Measurements from ENCODE around the gene CDH6. TPM values are rescaled to one million over a fixed set of nuclear protein-coding genes. Genes with fewer than 3 reads are reported as not detected.

CDH6 gene
- polyA plus RNA-seq, 4 donors: 4.8 to 63.9 (median 58.7) TPM

DNA sequence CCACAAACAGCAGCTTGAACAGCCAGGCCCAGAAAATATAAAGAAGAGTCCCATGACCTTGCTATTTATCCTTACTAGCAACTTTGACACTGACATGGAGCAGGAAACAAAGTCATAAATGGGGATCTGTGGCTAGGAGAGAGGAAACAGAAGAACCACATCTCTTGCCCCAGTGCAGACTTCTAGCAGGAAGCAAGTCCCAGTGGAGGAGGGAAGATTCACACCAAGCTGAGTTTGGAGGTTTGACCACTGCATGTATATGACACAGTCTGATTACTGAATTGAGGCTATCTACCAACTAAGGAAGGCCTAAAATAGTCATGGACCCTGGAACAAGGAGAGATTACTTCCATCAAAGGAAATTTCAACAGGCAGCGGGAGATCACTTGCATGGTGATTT is 51.4 kb downstream of the CDH6 start:
- no peak for DNase-seq (ENCODE audit: low read depth in 4 of 4, low spot score in 3 of 4)

DNA sequence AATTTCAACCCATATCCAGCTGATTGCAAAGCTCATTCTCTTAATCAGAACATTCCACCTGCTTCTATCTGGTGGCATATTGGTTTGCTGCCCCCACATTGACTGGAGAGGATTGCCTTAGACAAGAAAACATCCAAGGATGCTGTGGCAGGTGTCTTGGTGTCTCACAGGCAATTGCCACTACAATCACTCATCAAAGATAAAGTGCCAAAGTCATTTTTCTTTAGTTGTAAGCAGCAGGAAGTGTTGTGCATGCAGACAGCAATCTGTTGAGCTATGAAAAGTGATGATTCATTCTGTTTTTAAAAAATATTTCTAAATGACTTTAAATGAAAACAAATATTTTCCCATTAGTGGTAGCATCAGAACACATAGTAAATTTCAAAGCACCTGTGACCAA is 53.9 kb downstream of the CDH6 start:
- no peak for DNase-seq (ENCODE audit: low read depth in 4 of 4, low spot score in 3 of 4)

DNA sequence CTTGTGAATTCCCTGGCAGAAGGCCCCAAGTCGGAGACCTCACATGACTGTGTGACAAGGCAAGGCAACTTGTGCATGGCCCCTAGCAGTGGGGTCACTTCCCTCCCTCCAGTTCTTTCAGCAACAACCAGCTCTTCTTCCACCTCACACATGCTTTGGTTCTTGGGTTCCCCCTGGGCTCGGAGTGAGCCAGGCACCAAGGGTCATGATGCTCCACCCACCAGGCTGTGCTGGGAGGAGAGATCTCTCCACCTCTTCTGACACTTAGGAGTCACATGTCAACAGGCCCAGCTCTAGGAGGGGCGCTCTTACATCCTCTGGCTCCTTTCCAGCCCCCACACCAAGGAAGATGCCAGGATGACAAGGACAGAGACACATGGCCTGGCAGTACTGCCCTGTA is 56.7 kb downstream of the CDH6 start:
- DNase-seq (ENCODE audit: low read depth in 4 of 4, low spot score in 3 of 4): no peak

DNA sequence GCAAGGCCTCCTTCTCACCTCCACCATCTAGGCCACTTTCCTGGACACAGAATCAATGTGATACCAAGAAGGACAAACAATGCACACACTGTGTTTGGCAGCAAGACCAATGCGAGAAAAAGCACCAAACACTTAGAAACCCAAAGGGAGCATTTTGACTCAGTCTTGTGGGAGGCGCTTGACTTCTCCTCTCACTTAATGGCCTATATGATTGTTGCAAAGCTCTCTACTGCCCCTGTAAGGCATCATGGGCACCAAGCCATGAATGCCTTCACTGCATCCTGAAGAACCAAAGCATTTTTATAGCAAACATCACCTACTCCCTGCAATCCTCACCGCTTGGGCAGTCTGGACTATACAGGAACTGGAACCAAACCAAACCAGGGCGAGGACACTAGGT is 57.5 kb downstream of the CDH6 start:
- DNase-seq (ENCODE audit: low read depth in 4 of 4, low spot score in 3 of 4): no peak

DNA sequence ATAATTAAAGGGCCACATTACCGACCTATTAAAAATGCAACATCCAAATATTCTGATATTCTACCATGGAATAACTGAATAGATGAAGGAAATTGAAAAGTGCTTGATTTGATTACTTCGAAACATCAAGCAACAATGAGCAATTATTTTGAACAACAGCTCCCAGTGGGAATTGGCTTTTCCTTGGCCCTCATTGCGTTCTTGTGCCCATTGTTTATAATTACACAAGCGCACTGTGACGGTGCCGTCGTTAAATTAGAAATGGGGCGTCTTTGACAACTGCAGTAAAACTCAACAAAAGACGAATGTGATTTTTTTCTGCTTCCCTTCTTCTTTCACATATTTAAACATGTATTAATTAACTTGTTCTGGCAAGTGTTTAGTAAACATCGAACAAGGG is 61.6 kb downstream of the CDH6 start:
- no peak for DNase-seq (ENCODE audit: low read depth in 4 of 4, low spot score in 3 of 4)

DNA sequence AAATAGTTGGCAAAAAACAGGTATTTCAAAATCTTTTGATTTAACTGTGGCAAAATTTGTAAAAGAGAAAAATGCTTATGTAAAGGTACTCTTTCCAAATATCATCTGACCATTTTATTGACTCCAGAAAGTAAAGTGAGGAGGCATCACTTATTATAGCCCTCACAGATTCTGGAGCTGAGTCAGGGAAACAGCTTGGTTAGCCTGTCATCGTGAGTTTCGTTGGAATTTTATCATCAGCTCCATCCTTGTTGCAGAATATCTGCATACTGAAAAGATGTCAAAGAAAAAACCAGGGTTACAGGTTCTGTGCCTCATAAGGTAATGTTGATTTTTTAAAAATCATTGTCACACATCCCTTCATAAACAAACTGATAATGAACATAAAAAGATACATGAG is 74.8 kb downstream of the CDH6 start:
- no peak for DNase-seq (ENCODE audit: low read depth in 4 of 4, low spot score in 3 of 4)

DNA sequence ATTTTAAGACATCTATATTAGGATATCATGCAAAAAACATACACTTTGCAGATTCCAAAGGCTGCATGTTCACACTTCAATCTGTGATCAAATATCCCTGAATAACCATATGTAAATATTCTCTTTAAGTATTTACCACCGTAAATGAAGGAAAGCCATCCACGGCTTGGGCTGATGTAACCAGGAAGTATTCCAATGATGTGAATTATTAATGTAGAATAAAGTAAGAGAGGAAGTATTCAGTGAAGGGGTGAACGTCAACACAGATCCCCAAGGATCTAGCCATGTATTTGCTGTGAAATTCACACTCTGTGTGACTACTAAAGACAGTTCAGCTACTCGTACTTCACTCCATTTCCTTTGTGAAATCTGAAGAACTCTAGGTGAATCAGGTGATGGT is 75.2 kb downstream of the CDH6 start:
- DNase-seq (ENCODE audit: low read depth in 4 of 4, low spot score in 3 of 4): no peak

DNA sequence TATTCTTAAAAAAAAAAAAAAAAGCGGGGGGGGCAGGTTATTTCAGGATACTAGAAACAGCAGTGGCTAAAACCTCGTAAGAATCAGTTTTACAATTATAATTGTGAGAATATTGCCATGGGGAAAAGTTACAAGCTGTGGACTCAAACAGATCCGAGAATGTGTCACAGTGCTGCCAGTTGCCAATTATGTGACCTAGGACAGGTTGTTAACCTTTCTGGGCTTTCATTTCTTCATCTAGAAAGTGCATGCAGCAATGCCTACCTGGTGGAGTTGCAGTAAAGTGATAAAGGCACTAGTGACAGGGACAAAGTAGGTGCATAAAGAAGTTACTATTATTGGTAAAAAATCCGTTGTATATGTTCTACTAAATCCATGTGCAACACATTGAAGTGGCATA is 75.8 kb downstream of the CDH6 start:
- DNase-seq (ENCODE audit: low read depth in 4 of 4, low spot score in 3 of 4): no peak

DNA sequence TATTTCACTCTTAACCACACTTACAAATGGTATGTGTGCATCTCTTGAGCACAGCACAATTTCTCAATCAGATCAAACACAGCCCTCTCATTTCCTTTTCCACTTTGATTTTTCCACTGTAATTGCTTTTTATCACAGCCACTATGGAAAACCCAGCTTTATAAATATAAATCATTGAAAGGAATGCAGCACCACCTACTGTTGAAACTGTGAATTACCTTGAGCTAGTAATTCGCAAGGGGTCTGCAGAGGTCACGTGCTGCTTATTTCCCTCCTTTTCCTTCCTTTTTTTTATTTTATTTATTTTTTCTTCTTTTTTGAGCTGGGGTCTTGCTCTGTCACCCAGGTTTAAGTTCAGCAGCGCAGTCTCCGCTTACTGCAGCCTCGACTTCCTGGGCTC is 76.9 kb downstream of the CDH6 start:
- peak in 1 of 4 donors; percentile 3 for DNase-seq (ENCODE audit: low read depth in 4 of 4, low spot score in 3 of 4)

DNA sequence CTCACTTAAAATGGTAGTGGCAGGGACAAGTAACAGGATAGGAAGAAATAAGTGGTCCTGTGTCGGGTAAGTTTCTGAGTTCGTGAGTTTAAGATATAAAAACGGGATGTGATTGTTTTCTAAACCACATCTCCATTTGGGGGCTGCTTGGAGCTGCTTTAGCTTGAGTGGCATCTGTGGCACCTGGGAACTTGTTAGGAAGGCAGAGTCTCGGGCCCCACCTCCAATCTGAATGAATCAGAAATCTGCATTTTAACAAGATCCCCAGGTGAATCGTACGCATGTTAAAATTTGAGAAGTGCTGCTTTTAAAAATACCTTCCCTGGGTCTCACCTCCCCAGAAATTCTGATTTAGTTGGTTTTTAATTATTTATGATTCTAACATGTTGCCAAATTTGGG is 78.1 kb downstream of the CDH6 start:
- DNase-seq (ENCODE audit: low read depth in 4 of 4, low spot score in 3 of 4): no peak

DNA sequence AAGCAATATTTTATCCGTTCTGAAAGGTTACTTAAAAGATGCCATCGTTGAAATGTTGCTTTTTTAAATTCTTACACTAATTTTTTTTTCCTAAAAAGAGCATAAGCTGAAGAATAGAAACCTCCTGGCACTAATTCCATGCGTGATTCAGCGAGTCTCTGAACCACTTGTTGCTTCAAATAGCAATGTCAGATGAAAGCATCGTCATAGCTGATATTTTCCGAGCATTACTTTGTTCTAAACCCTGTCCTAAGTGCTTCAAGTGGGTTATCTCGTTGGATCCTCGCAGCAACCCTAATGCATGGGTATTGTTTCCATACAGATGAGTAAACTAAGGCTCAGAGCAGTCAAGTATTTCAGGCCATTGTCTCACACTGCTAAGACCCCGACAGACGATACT is 79.7 kb downstream of the CDH6 start:
- DNase-seq (ENCODE audit: low read depth in 4 of 4, low spot score in 3 of 4): no peak

DNA sequence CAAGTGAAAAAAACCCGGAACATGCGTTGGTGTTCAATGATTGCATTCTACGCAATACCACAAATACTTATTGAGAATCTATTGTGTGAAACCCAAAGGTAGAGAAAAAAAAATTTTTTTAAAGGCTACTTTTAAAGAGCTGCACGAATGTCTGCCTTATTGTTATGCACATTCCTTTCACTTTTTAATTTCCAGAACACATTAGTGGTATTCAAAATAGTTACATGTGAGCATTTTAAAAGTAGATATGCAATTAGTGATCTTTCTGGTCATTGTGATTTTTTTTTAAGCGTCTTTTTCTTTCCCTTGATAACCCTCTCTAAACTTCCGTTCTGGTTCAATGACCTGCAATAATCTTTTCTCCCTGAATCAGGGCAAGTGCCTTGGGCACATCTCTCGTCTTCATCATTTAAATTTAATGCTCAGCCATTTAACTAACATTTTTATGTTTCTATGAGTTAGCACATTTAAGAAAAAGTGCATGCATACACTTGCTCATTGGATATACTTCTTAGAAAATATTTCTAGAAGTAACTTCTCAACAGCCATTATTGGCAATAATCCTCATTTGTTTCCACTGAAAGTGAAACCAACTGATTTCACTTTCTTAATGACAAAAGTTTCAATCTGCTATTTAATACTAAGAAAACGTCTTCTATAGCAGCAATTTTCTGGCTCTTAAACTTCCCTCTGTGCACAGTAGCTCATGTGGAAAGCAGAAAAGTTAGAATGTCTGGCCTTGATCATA is 80.3 kb downstream of the CDH6 start:
- DNase-seq (ENCODE audit: low read depth in 4 of 4, low spot score in 3 of 4): no peak

DNA sequence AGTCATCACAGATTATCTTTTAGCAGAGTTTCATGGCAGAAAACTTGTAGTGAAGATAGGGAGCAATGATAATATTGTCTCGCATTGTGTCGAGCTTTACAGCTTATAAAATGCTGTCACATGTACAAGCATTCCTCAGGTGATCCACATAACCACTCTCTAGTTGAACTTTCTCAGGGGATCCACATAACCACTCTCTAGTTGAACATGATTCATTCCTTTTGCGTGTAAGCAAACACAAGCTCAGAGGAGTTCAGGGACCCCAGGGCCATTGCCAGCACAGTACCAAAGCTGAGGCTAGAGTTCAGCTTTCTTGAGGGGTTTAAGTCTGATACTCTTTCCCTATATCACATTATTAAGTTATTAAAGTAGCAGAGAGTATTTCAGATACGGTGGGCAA is 86.7 kb downstream of the CDH6 start:
- DNase-seq (ENCODE audit: low read depth in 4 of 4, low spot score in 3 of 4): no peak

DNA sequence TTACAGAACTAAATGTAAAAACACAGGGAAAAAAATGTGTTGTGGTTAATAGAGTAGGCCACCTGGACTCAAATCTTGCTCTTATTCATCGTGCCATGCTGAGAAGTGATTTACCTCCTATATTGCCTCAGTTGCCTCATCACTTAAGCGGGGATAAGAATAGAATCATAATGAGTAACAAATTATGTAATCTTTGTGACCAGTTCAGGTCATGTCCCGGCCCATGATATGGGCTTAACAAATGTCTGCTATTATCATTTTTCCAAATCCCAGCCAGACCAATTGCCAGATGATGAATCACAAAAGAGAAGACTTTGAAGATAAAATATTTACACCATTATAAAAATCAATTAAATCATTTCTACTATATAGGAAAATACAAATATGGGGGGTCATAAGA is 89.8 kb downstream of the CDH6 start:
- DNase-seq (ENCODE audit: low read depth in 4 of 4, low spot score in 3 of 4): no peak

DNA sequence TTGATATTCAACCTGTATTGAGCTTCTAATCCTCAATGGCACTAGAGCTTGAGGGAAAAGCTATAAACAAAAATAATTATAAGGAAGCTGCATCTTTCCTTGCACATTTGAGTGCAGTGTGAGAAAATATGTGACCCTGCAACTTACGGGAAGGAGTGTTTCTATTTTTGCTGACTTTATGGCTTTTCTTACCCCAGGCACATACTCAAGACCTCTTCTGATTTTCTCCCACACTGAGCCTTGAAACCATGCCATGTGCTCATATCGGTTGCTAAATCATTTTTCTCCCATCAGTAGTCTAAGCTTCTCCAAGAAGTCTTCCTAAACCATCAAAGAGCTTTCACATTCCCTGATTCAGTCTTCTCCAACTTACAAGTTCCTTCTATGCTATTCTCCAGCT is 91.5 kb downstream of the CDH6 start:
- DNase-seq (ENCODE audit: low read depth in 4 of 4, low spot score in 3 of 4): no peak

DNA sequence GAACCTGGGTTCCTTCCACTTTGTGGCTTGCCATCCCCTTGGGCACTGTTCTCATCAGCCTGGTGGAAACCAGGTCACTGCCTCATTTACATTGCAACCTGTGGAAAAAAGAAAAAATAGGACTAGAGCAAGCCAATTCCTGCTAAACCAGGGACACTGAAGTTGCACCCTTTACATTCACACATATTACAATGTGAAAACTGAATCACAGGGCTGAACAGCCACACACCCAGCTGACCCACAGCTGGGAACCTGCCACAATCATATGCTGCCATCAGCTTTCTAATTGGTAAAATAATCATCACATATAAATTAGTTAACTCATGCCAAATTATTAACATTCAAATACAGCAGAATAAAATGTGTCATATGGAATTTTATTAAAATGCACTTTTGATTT is 94.5 kb downstream of the CDH6 start:
- no peak for DNase-seq (ENCODE audit: low read depth in 4 of 4, low spot score in 3 of 4)

DNA sequence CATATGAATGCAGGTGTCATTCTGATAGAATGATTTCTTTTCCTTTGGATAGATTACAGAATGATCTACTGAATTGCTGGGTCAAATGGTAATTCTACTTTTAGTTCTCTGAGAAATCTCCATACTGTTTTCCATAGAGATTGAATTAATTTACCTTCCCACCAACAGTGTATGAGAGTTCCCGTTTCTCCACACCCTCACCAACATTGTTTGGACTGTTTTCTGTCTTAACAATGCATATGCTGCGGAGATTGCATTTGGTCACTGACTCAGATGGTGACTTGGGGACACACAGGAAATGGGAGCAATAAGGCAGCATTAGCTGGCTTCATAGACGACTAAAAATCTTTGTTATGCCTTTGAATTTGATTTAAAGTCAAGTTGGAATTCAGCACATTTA is 95.9 kb downstream of the CDH6 start:
- no peak for DNase-seq (ENCODE audit: low read depth in 4 of 4, low spot score in 3 of 4)

DNA sequence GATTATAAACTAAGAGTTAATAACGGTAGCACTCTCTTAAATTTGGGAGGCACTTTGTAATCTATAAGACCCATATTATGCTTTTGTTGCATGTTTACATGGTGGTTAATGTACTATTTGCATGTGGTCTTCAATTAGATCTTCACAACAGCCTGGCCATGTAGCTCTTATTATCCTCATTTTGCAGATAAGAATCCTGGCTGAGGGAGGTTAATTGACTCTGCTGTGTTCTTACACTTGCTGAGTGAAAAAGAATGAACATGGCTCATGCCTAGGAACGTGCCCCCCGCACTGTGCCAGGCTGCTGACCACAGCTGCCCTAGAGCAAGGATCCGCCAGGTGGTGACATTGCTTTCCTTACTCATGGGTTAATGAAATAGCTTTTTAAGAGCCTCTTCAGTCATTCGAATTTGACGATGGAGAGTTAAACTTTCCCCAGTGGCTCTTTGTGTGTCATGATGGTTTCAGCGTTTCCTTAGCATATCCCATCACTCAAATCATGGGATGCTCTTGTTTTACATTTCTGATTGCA is 97.9 kb downstream of the CDH6 start:
- DNase-seq (ENCODE audit: low read depth in 4 of 4, low spot score in 3 of 4): no peak

DNA sequence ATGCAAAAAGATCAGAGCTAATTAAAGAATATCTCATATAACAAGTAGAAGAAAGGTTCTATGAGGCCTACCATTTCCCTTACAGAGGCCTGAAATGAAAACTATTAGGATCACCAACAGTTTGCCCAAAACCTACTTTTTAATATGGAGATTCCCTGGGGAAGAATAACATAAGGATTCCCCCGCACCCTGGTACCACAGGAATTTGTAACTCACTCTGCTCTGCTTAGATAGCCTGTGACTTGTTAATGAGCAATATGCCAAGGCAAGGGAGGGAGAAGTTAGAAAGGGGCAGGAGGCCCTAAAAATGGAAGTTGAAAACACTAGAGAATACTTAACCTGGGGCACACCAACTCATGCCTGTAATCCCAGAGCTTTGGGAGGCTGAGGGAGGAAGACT is 107.0 kb downstream of the CDH6 start:
- DNase-seq (ENCODE audit: low read depth in 4 of 4, low spot score in 3 of 4): no peak

DNA sequence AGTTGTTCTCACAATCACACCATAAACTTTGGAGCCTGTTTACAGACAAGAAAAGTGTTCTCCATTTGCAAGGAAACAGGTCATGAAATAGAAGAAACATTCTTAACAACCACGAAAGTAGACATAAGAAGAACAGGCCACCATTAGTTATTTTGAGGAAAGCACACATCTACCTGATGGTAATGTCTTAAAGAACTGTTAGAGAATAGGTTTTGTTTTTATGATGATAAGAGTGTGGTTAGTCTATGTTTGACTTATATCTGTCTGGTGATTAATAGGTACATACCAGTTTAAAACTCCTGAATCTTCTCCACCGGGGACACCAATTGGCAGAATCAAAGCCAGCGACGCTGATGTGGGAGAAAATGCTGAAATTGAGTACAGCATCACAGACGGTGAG is 108.3 kb downstream of the CDH6 start:
- no peak for DNase-seq (ENCODE audit: low read depth in 4 of 4, low spot score in 3 of 4)

DNA sequence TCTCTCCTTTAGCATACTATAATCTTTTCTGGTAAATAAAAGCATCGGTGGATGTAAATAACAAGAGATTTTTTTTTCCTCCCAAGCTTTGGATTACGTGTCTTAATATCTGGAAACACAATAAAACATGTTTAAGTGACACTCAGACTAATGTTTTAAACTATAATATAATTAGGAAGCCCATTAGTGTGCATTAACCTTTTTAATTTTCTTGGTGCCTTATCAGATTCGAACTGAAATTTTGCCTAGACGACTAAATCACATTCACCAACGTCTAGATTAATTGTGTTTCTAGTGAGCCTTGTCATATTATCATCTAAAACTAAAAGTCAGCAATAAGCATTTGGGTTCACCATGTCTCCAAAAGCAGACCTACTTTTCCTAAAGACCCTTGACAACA is 110.2 kb downstream of the CDH6 start:
- DNase-seq (ENCODE audit: low read depth in 4 of 4, low spot score in 3 of 4): no peak

DNA sequence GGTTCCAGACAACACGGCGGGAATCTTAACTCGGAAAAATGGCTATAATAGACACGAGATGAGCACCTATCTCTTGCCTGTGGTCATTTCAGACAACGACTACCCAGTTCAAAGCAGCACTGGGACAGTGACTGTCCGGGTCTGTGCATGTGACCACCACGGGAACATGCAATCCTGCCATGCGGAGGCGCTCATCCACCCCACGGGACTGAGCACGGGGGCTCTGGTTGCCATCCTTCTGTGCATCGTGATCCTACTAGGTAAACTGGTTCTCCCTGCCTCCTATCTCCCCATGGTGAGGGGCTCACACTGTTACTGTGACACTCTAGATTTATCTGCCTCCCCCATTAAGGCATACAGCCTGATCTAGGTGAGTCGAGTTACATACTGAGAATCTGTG is 124.2 kb downstream of the CDH6 start:
- no peak for DNase-seq (ENCODE audit: low read depth in 4 of 4, low spot score in 3 of 4)

DNA sequence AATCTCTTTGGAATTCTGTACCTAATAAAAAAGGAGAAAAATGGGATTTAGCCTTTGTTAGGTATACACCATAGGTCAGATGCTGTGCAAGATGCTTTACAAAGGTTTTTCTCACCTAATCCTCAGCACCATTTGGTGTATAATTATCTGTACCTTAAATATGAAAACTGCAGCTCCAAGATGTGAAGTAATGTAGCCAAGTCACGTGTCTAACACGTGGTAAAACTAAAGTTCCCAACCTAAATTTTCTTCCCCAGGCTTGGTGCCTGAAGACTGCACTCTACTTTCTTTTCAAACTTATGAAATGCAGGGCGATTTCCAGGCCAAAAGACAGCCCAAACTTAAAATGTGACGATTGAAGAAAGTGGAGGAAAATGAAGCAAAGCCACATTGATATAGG is 125.8 kb downstream of the CDH6 start:
- no peak for DNase-seq (ENCODE audit: low read depth in 4 of 4, low spot score in 3 of 4)
